Trophoblast cell (in vitro differentiated cells and primary cell): ENCODE measurements around the gene FNDC11.

Experiments
- DNase-seq, 2 donors: peaks; one replicate each; pipeline ENCODE4 v3.0.0-alpha.2; 2016
- H2AFZ ChIP-seq: 2 replicates; pipeline ENCODE4 v1.6.1; 2013; ENCODE audit warnings: low read length, moderate library complexity, mild to moderate bottlenecking; ENCODE audit not compliant: insufficient read depth, poor library complexity
- H2AK5ac ChIP-seq: 2 replicates; pipeline ENCODE4 v1.6.1; 2013; ENCODE audit warnings: mild to moderate bottlenecking, low read length
- H2BK120ac ChIP-seq: 2 replicates; pipeline ENCODE4 v1.6.1; 2013; ENCODE audit warnings: low read length, mild to moderate bottlenecking, moderate library complexity; ENCODE audit not compliant: insufficient read depth, poor library complexity
- H2BK12ac ChIP-seq: 2 replicates; pipeline ENCODE4 v1.6.1; 2013; ENCODE audit warnings: mild to moderate bottlenecking, low read length, moderate library complexity
- H2BK5ac ChIP-seq: 2 replicates; pipeline ENCODE4 v1.6.1; 2013; ENCODE audit warnings: low read length, low read depth, moderate library complexity, mild to moderate bottlenecking; ENCODE audit not compliant: poor library complexity
- H3K14ac ChIP-seq: 2 replicates; pipeline ENCODE4 v1.6.1; 2013; ENCODE audit warnings: mild to moderate bottlenecking, low read length
- H3K18ac ChIP-seq: 2 replicates; pipeline ENCODE4 v1.6.1; 2013; ENCODE audit warnings: mild to moderate bottlenecking, low read length
- H3K23ac ChIP-seq: 2 replicates; pipeline ENCODE4 v1.6.1; 2013; ENCODE audit warnings: low read length
- H3K27ac ChIP-seq: 2 replicates; pipeline ENCODE4 v1.5.1; 2013; ENCODE audit warnings: low read depth, mild to moderate bottlenecking, inconsistent platforms, low read length, moderate library complexity
- H3K27me3 ChIP-seq: 2 replicates; pipeline ENCODE4 v1.6.1; 2013; ENCODE audit warnings: inconsistent platforms, mild to moderate bottlenecking, low read length, moderate library complexity; ENCODE audit not compliant: insufficient read depth
- H3K36me3 ChIP-seq, 2 experiments: 1 replicate in 1 of 2; 2 replicates in 1 of 2; pipeline ENCODE4 v1.6.1; 2013; ENCODE audit warnings: low read length in 2 of 2, mild to moderate bottlenecking in 2 of 2, moderate library complexity in 1 of 2; ENCODE audit not compliant: insufficient read depth in 2 of 2, control insufficient read depth in 1 of 2
- H3K4ac ChIP-seq: 2 replicates; pipeline ENCODE4 v1.6.1; 2013; ENCODE audit warnings: low read depth, mild to moderate bottlenecking, low read length, moderate library complexity
- H3K4me1 ChIP-seq, 2 experiments: 1 replicate in 1 of 2; 2 replicates in 1 of 2; pipeline ENCODE4 v1.6.1; 2013; ENCODE audit warnings: low read length in 2 of 2, mild to moderate bottlenecking in 2 of 2, moderate library complexity in 1 of 2; ENCODE audit not compliant: insufficient read depth in 2 of 2, control insufficient read depth in 1 of 2
- H3K4me2 ChIP-seq: 2 replicates; pipeline ENCODE4 v1.6.1; 2013; ENCODE audit warnings: inconsistent platforms, mild to moderate bottlenecking, low read length, moderate library complexity
- H3K4me3 ChIP-seq: 2 replicates; pipeline ENCODE4 v1.5.1; 2013; ENCODE audit warnings: mild to moderate bottlenecking, low read depth, low read length, inconsistent platforms
- H3K79me1 ChIP-seq: one replicate; pipeline ENCODE4 v1.6.1; 2013; ENCODE audit warnings: low read length
- H3K79me2 ChIP-seq: 2 replicates; pipeline ENCODE4 v1.6.1; 2013; ENCODE audit warnings: low read length, mild to moderate bottlenecking; ENCODE audit not compliant: control insufficient read depth, insufficient read depth, poor library complexity
- H3K9ac ChIP-seq: 2 replicates; pipeline ENCODE4 v1.6.1; 2013; ENCODE audit warnings: mild to moderate bottlenecking, low read length
- H3K9me3 ChIP-seq: 2 replicates; pipeline ENCODE4 v1.6.1; 2013; ENCODE audit warnings: low read depth, mild to moderate bottlenecking, control low read depth, inconsistent platforms, low read length; ENCODE audit not compliant: insufficient read depth
- H4K12ac ChIP-seq: 2 replicates; pipeline ENCODE4 v1.6.1; 2013; ENCODE audit warnings: low read depth, mild to moderate bottlenecking, low read length, moderate library complexity
- H4K8ac ChIP-seq: 2 replicates; pipeline ENCODE4 v1.6.1; 2013; ENCODE audit warnings: low read depth, mild to moderate bottlenecking, low read length, moderate library complexity
- H4K91ac ChIP-seq: one replicate; pipeline ENCODE4 v1.6.1; 2013; ENCODE audit warnings: low read depth, mild to moderate bottlenecking, low read length, moderate library complexity
- WGBS: extraction: QIAGEN DNeasy Blood & Tissue Kit; methylation state at CpG from one replicate; pipeline ENCODE4 v1.1.7; 2013; ENCODE audit warnings: missing lambda C conversion rate; ENCODE audit not compliant: insufficient read length, insufficient coverage; ENCODE audit errors: extremely low coverage; 5-methylcytosine and 5-hydroxymethylcytosine counted together

FNDC11 gene

DNA sequence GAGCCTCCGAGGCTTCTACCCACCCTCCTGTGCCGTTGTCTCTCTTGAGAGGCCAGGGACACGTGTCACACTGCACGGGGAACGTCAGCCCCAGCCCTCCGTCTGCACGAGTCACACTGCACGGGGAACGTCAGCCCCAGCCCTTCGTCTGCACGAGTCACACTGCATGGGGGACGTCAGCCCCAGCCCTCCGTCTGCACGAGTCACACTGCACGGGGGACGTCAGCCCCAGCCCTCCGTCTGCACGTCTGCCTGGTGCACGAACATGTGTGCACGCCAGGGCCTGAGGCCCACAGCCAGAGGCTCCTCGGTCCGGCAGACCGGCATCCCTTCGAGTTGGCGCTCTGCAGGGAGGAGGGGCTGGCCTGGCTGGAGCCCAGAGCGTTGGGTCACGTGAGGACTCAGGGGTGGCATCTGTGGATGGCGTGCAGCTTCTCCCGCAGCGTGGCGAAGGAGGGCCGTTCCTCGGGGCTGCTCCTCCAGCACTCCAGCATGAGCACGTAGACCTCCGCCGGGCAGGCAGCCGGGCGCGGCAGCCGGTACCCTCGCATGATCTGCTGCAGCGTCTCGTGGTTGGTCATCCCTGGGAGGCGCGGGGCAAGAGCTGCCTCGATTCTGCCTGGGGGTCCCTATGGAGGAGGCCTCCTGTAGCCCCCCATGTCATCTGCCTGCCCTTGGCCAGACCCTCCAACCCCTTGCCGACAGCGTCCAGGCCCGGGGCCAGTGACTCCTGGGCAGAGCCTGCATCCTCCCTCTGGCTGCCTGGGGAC is 13.4 kb upstream of the FNDC11 start:
- Histone ChIP-seq H3K79me1 (no peaks in the 10 kb centered on the region), H2AK5ac (no peak overlapping the region), H3K27ac (no peak overlapping the region), H4K91ac (no peak overlapping the region), H3K4me2 (no peak overlapping the region), H2BK120ac (no peak overlapping the region), H3K27me3 (no peaks in the 10 kb centered on the region), H3K4me3 (no peak overlapping the region), H3K4ac (no peak overlapping the region), H3K9me3 (no peaks in the 10 kb centered on the region), H3K36me3 (no peaks in the 10 kb centered on the region), H3K9ac (no peak overlapping the region), H3K18ac (no peak overlapping the region), H4K12ac (no peak overlapping the region), H2AFZ (no peak overlapping the region), H4K8ac (no peak overlapping the region), H3K79me2 (no peaks in the 10 kb centered on the region), H2BK12ac (no peak overlapping the region), H3K4me1 (peaks cover 0 to 8% of the 10 kb centered on the region in 2 experiments), H3K23ac (no peak overlapping the region), H2BK5ac (no peak overlapping the region), H3K14ac (no peak overlapping the region)
- DNase-seq = no peak
- no CpG with 5 or more reads among the region's 49 CpGs for WGBS

DNA sequence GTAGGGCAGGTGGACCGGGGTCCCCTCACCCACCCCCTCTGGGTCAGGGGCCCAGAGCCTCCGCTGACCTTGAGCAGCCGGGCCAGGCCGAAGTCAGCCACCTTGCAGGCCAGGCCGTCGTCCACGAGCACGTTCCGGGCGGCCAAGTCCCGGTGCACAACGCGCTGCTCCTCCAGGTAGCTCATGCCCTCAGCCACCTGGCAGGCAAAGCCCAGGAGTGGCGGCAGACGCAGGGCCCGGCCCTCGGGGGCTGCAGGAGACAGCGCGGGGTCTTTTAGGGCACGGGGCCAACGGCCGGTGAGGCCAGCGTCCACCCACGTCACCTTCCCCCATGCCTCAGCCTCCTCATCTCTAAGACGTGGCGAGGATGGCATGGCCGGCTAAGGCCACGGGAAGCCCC is 12.6 kb upstream of the FNDC11 start:
- Histone ChIP-seq H2BK12ac (no peak overlapping the region), H3K27ac (no peak overlapping the region), H3K4me2 (no peak overlapping the region), H3K18ac (no peak overlapping the region), H3K4ac (no peak overlapping the region), H3K79me2 (no peaks in the 10 kb centered on the region), H2AK5ac (no peak overlapping the region), H4K8ac (no peak overlapping the region), H4K12ac (no peak overlapping the region), H3K9me3 (no peaks in the 10 kb centered on the region), H3K23ac (no peak overlapping the region), H4K91ac (no peak overlapping the region), H2BK5ac (no peak overlapping the region), H3K36me3 (no peaks in the 10 kb centered on the region), H3K4me3 (no peak overlapping the region), H3K9ac (no peak overlapping the region), H2AFZ (no peak overlapping the region), H3K79me1 (no peaks in the 10 kb centered on the region), H3K4me1 (peaks cover 0 to 8% of the 10 kb centered on the region in 2 experiments), H2BK120ac (no peak overlapping the region), H3K27me3 (no peaks in the 10 kb centered on the region), H3K14ac (no peak overlapping the region)
- DNase-seq = no peak
- no CpG with 5 or more reads among the region's 28 CpGs for WGBS

DNA sequence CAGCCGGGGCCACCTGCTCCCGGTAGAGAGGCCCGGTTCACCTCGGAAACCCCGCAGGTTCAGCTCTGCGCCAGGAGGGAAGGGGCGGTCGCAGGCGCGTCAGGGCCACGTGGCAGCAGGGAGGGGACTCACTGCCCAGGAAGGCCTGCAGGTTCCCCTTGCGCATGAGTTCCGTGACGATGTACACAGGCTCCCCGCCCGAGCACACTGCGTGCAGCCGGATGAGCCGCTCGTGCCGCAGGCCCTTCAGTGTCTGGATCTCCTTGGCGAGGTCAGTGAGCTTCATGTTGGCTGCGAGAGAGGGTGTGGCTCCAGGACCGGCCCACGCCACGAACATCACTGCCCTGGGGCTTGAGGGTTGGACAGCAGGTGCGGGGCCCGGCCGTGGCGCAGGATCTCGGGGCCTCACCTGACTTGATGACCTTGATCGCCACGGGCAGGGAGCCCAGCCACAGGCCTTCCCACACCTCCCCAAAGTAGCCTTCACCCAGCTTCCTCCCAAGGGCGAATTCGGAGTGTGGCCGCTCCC is 11.9 kb upstream of the FNDC11 start:
- H4K12ac ChIP-seq = no peak overlapping the region
- no peak overlapping the region for H2BK120ac ChIP-seq
- no peak overlapping the region for H3K4ac ChIP-seq
- no peaks in the 10 kb centered on the region for H3K36me3 ChIP-seq
- no peak overlapping the region for H3K23ac ChIP-seq
- no peak overlapping the region for H2BK5ac ChIP-seq
- no peaks in the 10 kb centered on the region for H3K79me2 ChIP-seq
- no peak overlapping the region for H3K27ac ChIP-seq
- H3K9ac ChIP-seq = no peak overlapping the region
- no peak overlapping the region for H3K4me2 ChIP-seq
- H2AK5ac ChIP-seq = no peak overlapping the region
- no peak overlapping the region for H3K18ac ChIP-seq
- H3K14ac ChIP-seq = no peak overlapping the region
- DNase-seq = no peak
- no CpG with 5 or more reads among the region's 36 CpGs for WGBS
- no peak overlapping the region for H4K8ac ChIP-seq
- no peak overlapping the region for H2AFZ ChIP-seq
- no peak overlapping the region for H3K4me3 ChIP-seq
- no peaks in the 10 kb centered on the region for H3K79me1 ChIP-seq
- no peak overlapping the region for H2BK12ac ChIP-seq
- H3K4me1 ChIP-seq = peaks cover 0 to 8% of the 10 kb centered on the region in 2 experiments
- no peak overlapping the region for H4K91ac ChIP-seq
- H3K9me3 ChIP-seq = no peaks in the 10 kb centered on the region
- no peaks in the 10 kb centered on the region for H3K27me3 ChIP-seq

DNA sequence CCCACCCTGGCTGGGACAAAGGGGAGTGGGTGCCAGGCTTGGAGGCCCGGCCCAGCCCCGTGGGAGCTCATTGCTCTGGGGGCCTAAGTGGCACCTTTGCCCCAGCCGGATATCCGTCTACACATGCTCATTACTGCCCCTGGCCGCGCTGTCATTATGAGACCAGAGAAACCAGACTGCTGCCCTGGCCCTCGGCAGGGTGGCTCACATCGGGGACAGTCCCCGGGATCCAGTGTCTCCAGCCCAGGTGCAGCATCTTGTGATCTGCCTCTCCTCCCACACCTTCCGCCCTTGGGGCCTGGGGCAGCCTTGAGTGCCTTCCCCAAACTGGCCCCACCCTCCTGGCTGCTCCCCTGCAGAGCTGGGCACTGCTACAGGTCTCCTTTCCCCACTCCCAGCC is 11.3 kb upstream of the FNDC11 start:
- H2AFZ ChIP-seq = no peak overlapping the region
- H2BK12ac ChIP-seq = no peak overlapping the region
- no peak overlapping the region for H3K18ac ChIP-seq
- H3K4me3 ChIP-seq = no peak overlapping the region
- H3K79me1 ChIP-seq = no peaks in the 10 kb centered on the region
- H3K36me3 ChIP-seq = no peaks in the 10 kb centered on the region
- H4K12ac ChIP-seq = no peak overlapping the region
- no peaks in the 10 kb centered on the region for H3K9me3 ChIP-seq
- H3K27me3 ChIP-seq = no peaks in the 10 kb centered on the region
- no peak overlapping the region for H2AK5ac ChIP-seq
- peaks cover 0 to 7% of the 10 kb centered on the region in 2 experiments for H3K4me1 ChIP-seq
- H3K14ac ChIP-seq = no peak overlapping the region
- no peak overlapping the region for H3K27ac ChIP-seq
- H2BK5ac ChIP-seq = no peak overlapping the region
- no peak for DNase-seq
- H2BK120ac ChIP-seq = no peak overlapping the region
- no peak overlapping the region for H3K4ac ChIP-seq
- H4K91ac ChIP-seq = no peak overlapping the region
- no CpG with 5 or more reads among the region's 10 CpGs for WGBS
- no peak overlapping the region for H3K23ac ChIP-seq
- H3K79me2 ChIP-seq = no peaks in the 10 kb centered on the region
- no peak overlapping the region for H3K4me2 ChIP-seq
- no peak overlapping the region for H3K9ac ChIP-seq
- no peak overlapping the region for H4K8ac ChIP-seq
